Measurements from ENCODE around the gene SERP1. TPM values are rescaled to one million over a fixed set of nuclear protein-coding genes. Genes with fewer than 3 reads are reported as not detected.

Gene SERP1
- total RNA-seq, 1 donor from 2014 or later = 91.4 TPM

GRCh38 chr3:150494411-150494977 is 51.8 kb downstream of the SERP1 start:
- no peaks in the 10 kb centered on the region for H3K27me3 Mint-ChIP-seq (ENCODE audit: low read depth)

More at GRCh38 chr3:150494411-150494977, 51.8 kb downstream of the SERP1 start:
- Mint-ChIP-seq H3K4me3 (ENCODE audit: unreplicated experiment) (no peak overlapping the region), H3K36me3 (ENCODE audit: low read depth) (no peaks in the 10 kb centered on the region), H3K9me3 (ENCODE audit: low read depth) (no peaks in the 10 kb centered on the region), H3K27ac (ENCODE audit: unreplicated experiment) (no peak overlapping the region), H3K4me1 (ENCODE audit: low read depth) (peaks cover 9% of the 10 kb centered on the region)
- no peak for DNase-seq (ENCODE audit: low spot score)
- TF ChIP-seq CTCF (IDR thresholded peaks at IDR 0.05) = no peak

Other genes with a start within 250 kb of the SERP1 start
- 39.8 to 48.2 TPM (median 42.9 TPM) in 3 replicates for gene TSC22D2, start 138.2 kb downstream of the SERP1 start, total RNA-seq
- gene EIF2A, start 291 bp upstream of the SERP1 start, total RNA-seq = 48.4 to 73.0 TPM (median 52.4 TPM) in 3 replicates
- 70.5 to 83.8 TPM (median 79.1 TPM) in 3 replicates for gene SELENOT, start 56.8 kb upstream of the SERP1 start, total RNA-seq
- not detected in 3 replicates for gene ERICH6, start 157.4 kb upstream of the SERP1 start, total RNA-seq
- gene SIAH2, start 216.7 kb upstream of the SERP1 start, total RNA-seq = 24.3 to 39.7 TPM (median 39.2 TPM) in 3 replicates